ENCODE results near the gene CHN2. TPM values are rescaled to one million over a fixed set of nuclear protein-coding genes. Genes with fewer than 3 reads are reported as not detected.

CHN2 gene
- polyA plus RNA-seq, 1 donor from 2014 or later: 136 TPM

- H3K27ac ChIP-seq (ENCODE audit: low read length): no peak within 1 kb of the TSS
- H2AFZ ChIP-seq (ENCODE audit: low read depth, low read length): no peak within 1 kb of the TSS
- H3K9me3 ChIP-seq (ENCODE audit: low read length): no peaks in the 10 kb centered on the region
- H3K9me2 ChIP-seq (ENCODE audit: insufficient read depth, low read length): no peaks in the 10 kb centered on the region
- peak within 1 kb of the TSS; percentile 62 for H3K4me3 ChIP-seq (ENCODE audit: low read length)
- peaks cover 22% of the 10 kb centered on the region for H3K27me3 ChIP-seq (ENCODE audit: insufficient read depth, low read depth, low read length)
- TF ChIP-seq EP300 (conservative IDR thresholded peaks at IDR 0.05; ENCODE audit: poor library complexity, severe bottlenecking) (no peak), POLR2AphosphoS5 (IDR thresholded peaks at IDR 0.05) (no peak), CTCF (IDR thresholded peaks at IDR 0.05; ENCODE audit: poor library complexity, severe bottlenecking) (no peak), TAF1 (IDR thresholded peaks at IDR 0.05; ENCODE audit: low read depth) (no peak), REST (IDR thresholded peaks at IDR 0.05; ENCODE audit: borderline replicate concordance) (no peak)
- no peaks in the 10 kb centered on the region for H3K36me3 ChIP-seq (ENCODE audit: insufficient read depth, low read length)
- no peak within 1 kb of the TSS for H3K4me2 ChIP-seq (ENCODE audit: low read length)
- no peaks in the 10 kb centered on the region for H4K20me1 ChIP-seq (ENCODE audit: insufficient read depth)
- no peaks in the 10 kb centered on the region for H3K79me2 ChIP-seq (replicated peaks; ENCODE audit: insufficient read depth, low read length)
- H3F3A ChIP-seq (ENCODE audit: insufficient read depth, low read length, poor library complexity, severe bottlenecking): no peaks in the 10 kb centered on the region
- no peak within 1 kb of the TSS for H3K9ac ChIP-seq (ENCODE audit: low read length)
Observed at GRCh38 chr7:29146057-29146706, 48.4 kb upstream of the CHN2 start, which contains the start of gene CPVL. Gene CPVL (minus strand): TSS chr7:29146537. CDS start chr7:29121061, 25,476 bp downstream.

GRCh38 chr7:29146888-29147609 lies 47.5 kb upstream of the CHN2 start:
- Histone ChIP-seq H3K9me2 (ENCODE audit: insufficient read depth, low read length) (no peaks in the 10 kb centered on the region), H4K20me1 (ENCODE audit: insufficient read depth) (no peaks in the 10 kb centered on the region), H3K36me3 (ENCODE audit: insufficient read depth, low read length) (no peaks in the 10 kb centered on the region), H3K4me3 (ENCODE audit: low read length) (no peak overlapping the region), H3K4me2 (ENCODE audit: low read length) (no peak overlapping the region), H3K9me3 (ENCODE audit: low read length) (no peaks in the 10 kb centered on the region), H2AFZ (ENCODE audit: low read depth, low read length) (no peak overlapping the region), H3K79me2 (replicated peaks; ENCODE audit: insufficient read depth, low read length) (no peaks in the 10 kb centered on the region), H3K27me3 (ENCODE audit: insufficient read depth, low read depth, low read length) (peaks cover 22% of the 10 kb centered on the region), H3K27ac (ENCODE audit: low read length) (no peak overlapping the region), H3K9ac (ENCODE audit: low read length) (no peak overlapping the region), H3F3A (ENCODE audit: insufficient read depth, low read length, poor library complexity, severe bottlenecking) (no peaks in the 10 kb centered on the region)
- TF ChIP-seq EP300 (conservative IDR thresholded peaks at IDR 0.05; ENCODE audit: poor library complexity, severe bottlenecking): no peak
- no peak for TF ChIP-seq MXI1 (conservative IDR thresholded peaks at IDR 0.05; ENCODE audit: poor library complexity, severe bottlenecking)
- TF ChIP-seq TAF1 (IDR thresholded peaks at IDR 0.05; ENCODE audit: low read depth): no peak
- no peak for TF ChIP-seq SMC3 (conservative IDR thresholded peaks at IDR 0.05; ENCODE audit: poor library complexity)
- TF ChIP-seq CTCF (IDR thresholded peaks at IDR 0.05; ENCODE audit: poor library complexity, severe bottlenecking): no peak
- TF ChIP-seq RAD21 (conservative IDR thresholded peaks at IDR 0.05): no peak
